Measurements from ENCODE around the gene FOXK1.

Gene FOXK1

GRCh38 chr7:4788627-4789189 lies 106.6 kb downstream of the FOXK1 start:
- TF ChIP-seq CTCF (IDR thresholded peaks at IDR 0.05; ENCODE audit: low read length, missing control alignments) = no peak
- no peak for DNase-seq (ENCODE audit: low read depth)
- H3K4me3 ChIP-seq (replicated peaks; ENCODE audit: low read depth, low read length) = no peak overlapping the region

- TF ChIP-seq CTCF (IDR thresholded peaks at IDR 0.05; ENCODE audit: low read length, missing control alignments) = no peak
Measured at GRCh38 chr7:4789194-4790077, 107.3 kb downstream of the FOXK1 start.

GRCh38 chr7:4790078-4790465 lies 108.0 kb downstream of the FOXK1 start:
- H3K4me3 ChIP-seq (replicated peaks; ENCODE audit: low read depth, low read length) = no peak overlapping the region
- DNase-seq (ENCODE audit: low read depth) = no peak
- no peak for TF ChIP-seq CTCF (IDR thresholded peaks at IDR 0.05; ENCODE audit: low read length, missing control alignments)

More at GRCh38 chr7:4789194-4790077, 107.3 kb downstream of the FOXK1 start:
- no peak for DNase-seq (ENCODE audit: low read depth)
- no peak overlapping the region for H3K4me3 ChIP-seq (replicated peaks; ENCODE audit: low read depth, low read length)

- TF ChIP-seq CTCF (IDR thresholded peaks at IDR 0.05; ENCODE audit: low read length, missing control alignments) = no peak
- no peak for DNase-seq (ENCODE audit: low read depth)
- H3K4me3 ChIP-seq (replicated peaks; ENCODE audit: low read depth, low read length) = no peak overlapping the region
Measured at GRCh38 chr7:4790516-4790991, 108.5 kb downstream of the FOXK1 start.

- TF ChIP-seq CTCF (IDR thresholded peaks at IDR 0.05; ENCODE audit: low read length, missing control alignments) = no peak
- no peak overlapping the region for H3K4me3 ChIP-seq (replicated peaks; ENCODE audit: low read depth, low read length)
- DNase-seq (ENCODE audit: low read depth) = no peak
Measured at GRCh38 chr7:4791101-4791737, 109.1 kb downstream of the FOXK1 start.

GRCh38 chr7:4791738-4792536 lies 109.8 kb downstream of the FOXK1 start:
- DNase-seq (ENCODE audit: low read depth) = peak; percentile 57
- TF ChIP-seq CTCF (IDR thresholded peaks at IDR 0.05; ENCODE audit: low read length, missing control alignments) = peak; percentile 31
- H3K4me3 ChIP-seq (replicated peaks; ENCODE audit: low read depth, low read length) = no peak overlapping the region

Data from fibroblast of pulmonary artery (primary cell).